Psoas muscle (tissue), 8 donors: Measurements from ENCODE around the gene ZNF491. TPM values are rescaled to one million over a fixed set of nuclear protein-coding genes. Genes with fewer than 3 reads are reported as not detected.
"Not testable (repeated sequence)": the region's sequence is repeated elsewhere in the genome, so short reads cannot be mapped to it uniquely, and the experiment has no call there.

Experiments
- ATAC-seq, 4 donors: fragments of 200-7000 bp; cut with Tn5 transposase; one replicate each; pipeline ENCODE4 v1.9.1; 2020; ENCODE audit warnings: moderate library complexity in 3 of 4, mild to moderate bottlenecking in 2 of 4
- DNase-seq, 2 donors: peaks; one replicate each; pipeline ENCODE4 v3.0.0-alpha.2; 2020
- H3K27ac ChIP-seq: fragments of 200-600 bp; one replicate; pipeline ENCODE4 v1.8.0; 2022
- H3K27me3 ChIP-seq, 3 donors: fragments of 200-600 bp in 1 of 3; one replicate each; pipeline versions ENCODE4 v1.6.1 to v1.8.0; 2013 to 2022; ENCODE audit warnings: low read length in 2 of 3, mild to moderate bottlenecking in 2 of 3, moderate library complexity in 1 of 3; ENCODE audit not compliant: insufficient read depth in 3 of 3
- H3K36me3 ChIP-seq, 2 donors: fragments of 200-600 bp in 1 of 2; one replicate each; pipeline versions ENCODE4 v1.6.1 to v1.8.0; 2013 to 2022; ENCODE audit warnings: low read depth in 1 of 2, mild to moderate bottlenecking in 1 of 2, moderate library complexity in 1 of 2; ENCODE audit not compliant: insufficient read depth in 1 of 2
- H3K4me1 ChIP-seq: fragments of 200-600 bp; one replicate; pipeline ENCODE4 v1.8.0; 2022
- H3K4me3 ChIP-seq: fragments of 200-600 bp; one replicate; pipeline ENCODE4 v1.8.0; 2022; ENCODE audit warnings: mild to moderate bottlenecking
- H3K9me3 ChIP-seq: fragments of 200-600 bp; one replicate; pipeline ENCODE4 v1.8.0; 2022
- CTCF ChIP-seq: fragments of 200-600 bp; IDR thresholded peaks from one replicate; pipeline ENCODE4 v1.8.0; 2022; ENCODE audit warnings: antibody characterized with exemption
- WGBS, 3 donors: extraction: QIAGEN DNeasy Blood & Tissue Kit; methylation state at CpG; one replicate each; pipeline versions ENCODE4 v1.1.6 to v1.1.7; 2013; 5-methylcytosine and 5-hydroxymethylcytosine counted together
- intact Hi-C, 2 donors: fragments of 100-400 bp; cut with DNase I; formaldehyde crosslinking; loops; one replicate each; pipeline versions ENCODE4 v1.11.0 to v1.14.2; 2022
- polyA plus RNA-seq, 3 donors: library from polyadenylated mRNA; stranded (reverse); fragments of 200-250 nt; gene quantifications; one replicate each; pipeline ENCODE4 v1.2.3, GENCODE V29; 2013
- total RNA-seq, 4 donors: library from RNA; stranded (reverse); fragmentation: NEBNext Ultra II Directional in 2 of 4; extraction: Animal tissue kit (Norgen Biotek cat#: 25700) in 2 of 4; gene quantifications; one replicate each; pipeline versions ENCODE4 v1.2.1 to v1.2.4, GENCODE V29; 2021 to 2023
- donor health status: healthy with polysubstance abuse.
- donor health status: DM: no; HTN: no; CAD: no; lungs with moderate emphysema.
- donor health status: Bipolar disorder and iron deficiency.
- donor health status: healthy.
- donor health status: DM: yes; HTN: yes; CAD: no.
- donor health status: DM: no; HTN: no; CAD: no.
- donor health status: DM: no; HTN: no; CAD: no.
- donor health status: DM: yes; HTN: yes; CAD: no.

Gene ZNF491
- total and polyA plus RNA-seq, 7 donors = 0.44 to 1.9 (median 0.93) TPM

- intact Hi-C loops = no loop called here
- TF ChIP-seq CTCF = no peak
- H3K36me3 ChIP-seq = peaks cover 24 to 48% of the 10 kb centered on the region in 2 donors
- DNase-seq (no peak), ATAC-seq (no peak)
- H3K9me3 ChIP-seq = peaks cover 43% of the 10 kb centered on the region
- H3K4me1 ChIP-seq = no peaks in the 10 kb centered on the region
- no peak overlapping the region for H3K4me3 ChIP-seq
- 96 to 98% (median 98%) methylated on average over 8 of the region's 8 CpGs for WGBS, 3 donors
- H3K27me3 ChIP-seq = no peaks in the 10 kb centered on the region
- H3K27ac ChIP-seq = no peak overlapping the region
Measured at GRCh38 chr19:11832253-11832912, 34.1 kb downstream of the ZNF491 start.

- intact Hi-C loops = no loop called here
- Histone ChIP-seq H3K27me3 (no peaks in the 10 kb centered on the region), H3K9me3 (peaks cover 43% of the 10 kb centered on the region), H3K4me3 (no peak overlapping the region), H3K36me3 (peaks cover 24 to 45% of the 10 kb centered on the region in 2 donors), H3K27ac (no peak overlapping the region), H3K4me1 (no peaks in the 10 kb centered on the region)
- 97 to 100% (median 99%) methylated on average over 2 of the region's 2 CpGs for WGBS, 3 donors
- ATAC-seq (no peak), DNase-seq (no peak)
- no peak for TF ChIP-seq CTCF
Measured at GRCh38 chr19:11833541-11833940, 35.2 kb downstream of the ZNF491 start.

- intact Hi-C loops, H3K4me1 ChIP-seq, DNase-seq, H3K27ac ChIP-seq, H3K4me3 ChIP-seq, ATAC-seq, H3K27me3 ChIP-seq: not testable (repeated sequence)
- H3K36me3 ChIP-seq = peaks cover 24 to 30% of the 10 kb centered on the region in 2 donors
- peaks cover 43% of the 10 kb centered on the region for H3K9me3 ChIP-seq
- 79 to 88% (median 83%) methylated on average over 2 of the region's 2 CpGs for WGBS, 3 donors
Measured at GRCh38 chr19:11835626-11836066, 37.3 kb downstream of the ZNF491 start.

- no peaks in the 10 kb centered on the region for H3K4me1 ChIP-seq
- H3K36me3 ChIP-seq = no peaks in the 10 kb centered on the region
- H3K9me3 ChIP-seq = no peaks in the 10 kb centered on the region
- H3K4me3 ChIP-seq = no peak overlapping the region
- intact Hi-C loops = no loop called here
- DNase-seq = no peak
- TF ChIP-seq CTCF = no peak
- no peak overlapping the region for H3K27ac ChIP-seq
- 44 to 49% (median 45%) methylated on average over 2 of the region's 2 CpGs for WGBS, 3 donors
- ATAC-seq = no peak
- peaks cover 0 to 17% (median 0%) of the 10 kb centered on the region in 3 donors for H3K27me3 ChIP-seq
Measured at GRCh38 chr19:11843722-11844121, 45.4 kb downstream of the ZNF491 start.

GRCh38 chr19:11847615-11848014, 49.3 kb downstream of the ZNF491 start:
- intact Hi-C loops, ATAC-seq, H3K4me1 ChIP-seq, DNase-seq, H3K27ac ChIP-seq, H3K36me3 ChIP-seq, H3K9me3 ChIP-seq, H3K4me3 ChIP-seq: not testable (repeated sequence)
- 44 to 48% (median 45%) methylated on average over 6 of the region's 6 CpGs for WGBS, 3 donors
- peaks cover 0 to 30% (median 0%) of the 10 kb centered on the region in 3 donors for H3K27me3 ChIP-seq
